GM19324 (cell line): ENCODE data around the gene TMEM200B.
"Not testable (repeated sequence)": the region's sequence is repeated elsewhere in the genome, so short reads cannot be mapped to it uniquely, and the experiment has no call there.

Experiments
- ATAC-seq: cut with Tn5 transposase; IDR thresholded peaks from one replicate; pipeline ENCODE4 v1.9.1; 2021; ENCODE audit warnings: mild to moderate bottlenecking, moderate library complexity; ENCODE audit not compliant: unreplicated experiment, low FRiP score

The TMEM200B gene

DNA sequence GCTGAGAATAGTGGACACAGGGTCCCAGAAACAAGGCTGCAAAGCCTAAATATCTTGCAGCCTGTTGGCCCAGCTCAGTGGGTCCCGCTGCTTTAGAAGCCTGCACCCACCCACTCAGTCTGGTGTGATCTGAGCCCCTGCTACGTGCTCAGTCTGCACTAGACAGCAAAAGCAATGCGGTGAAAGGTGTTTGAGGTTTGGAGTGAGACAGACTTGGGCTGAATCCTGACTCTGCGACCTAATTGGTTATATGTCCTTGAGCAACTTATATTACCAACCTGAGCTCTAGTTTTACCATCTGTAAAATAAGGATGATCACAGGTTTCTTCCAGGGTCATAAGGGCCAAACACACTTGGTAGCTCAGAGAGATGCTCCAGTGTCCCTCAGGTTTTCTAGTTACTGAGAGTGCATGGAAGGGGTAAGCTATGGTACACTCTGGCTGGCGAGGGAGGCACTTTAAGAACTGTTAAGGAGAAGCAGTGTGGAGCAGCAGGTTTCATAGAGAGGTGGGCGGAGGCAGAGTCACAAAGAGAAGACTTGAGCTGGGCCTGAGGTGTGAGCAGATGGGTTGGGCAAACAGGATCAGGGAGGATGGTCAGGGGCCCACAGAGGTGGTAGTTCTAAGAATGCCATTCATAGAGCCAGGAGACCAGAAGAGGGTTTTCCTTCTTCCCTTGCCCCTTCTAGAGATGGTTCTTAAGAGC, 10.1 kb downstream of the TMEM200B start:
- ATAC-seq = no peak

GRCh38 chr1:29112705-29113412, 10.8 kb downstream of the TMEM200B start:
- ATAC-seq = no peak

DNA sequence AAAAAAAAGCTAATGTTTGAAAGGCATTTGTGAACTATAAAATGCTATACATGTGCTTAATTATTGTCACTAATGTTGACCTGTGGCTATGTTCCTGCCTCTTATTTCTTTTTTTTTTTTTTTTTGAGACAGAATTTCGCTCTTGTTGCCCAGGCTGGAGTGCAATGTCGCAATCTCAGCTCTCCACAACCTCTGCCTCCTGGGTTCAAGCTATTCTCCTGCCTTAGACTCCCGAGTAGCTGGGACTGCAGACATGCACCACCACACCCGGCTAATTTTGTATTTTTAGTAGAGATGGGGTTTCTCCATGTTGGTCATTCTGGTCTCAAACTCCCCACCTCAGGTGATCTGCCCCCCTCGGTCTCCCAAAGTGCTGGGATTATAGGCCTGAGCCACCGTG, 15.7 kb downstream of the TMEM200B start:
- ATAC-seq = not testable (repeated sequence)

- no peak for ATAC-seq
These were observed 17.9 kb downstream of the TMEM200B start for GRCh38 chr1:29105822-29106221.

DNA sequence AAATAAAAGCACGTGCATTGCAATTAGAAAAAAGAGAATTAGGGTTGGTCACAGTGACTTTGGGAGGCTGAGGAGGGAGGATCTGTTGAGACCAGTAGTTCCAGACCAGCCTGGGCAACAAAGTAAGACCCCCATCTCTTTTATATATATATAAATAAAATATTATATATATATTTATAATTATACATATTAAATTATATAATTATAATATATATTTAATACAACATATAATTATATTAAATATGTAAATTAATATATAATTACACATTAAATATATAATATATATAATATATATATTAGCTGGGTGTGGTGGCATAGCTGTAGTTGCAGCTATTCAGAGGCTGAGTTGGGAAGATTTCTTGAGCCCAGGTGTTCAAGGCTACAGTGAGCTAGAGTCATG, 23.2 kb downstream of the TMEM200B start:
- ATAC-seq = no peak

DNA sequence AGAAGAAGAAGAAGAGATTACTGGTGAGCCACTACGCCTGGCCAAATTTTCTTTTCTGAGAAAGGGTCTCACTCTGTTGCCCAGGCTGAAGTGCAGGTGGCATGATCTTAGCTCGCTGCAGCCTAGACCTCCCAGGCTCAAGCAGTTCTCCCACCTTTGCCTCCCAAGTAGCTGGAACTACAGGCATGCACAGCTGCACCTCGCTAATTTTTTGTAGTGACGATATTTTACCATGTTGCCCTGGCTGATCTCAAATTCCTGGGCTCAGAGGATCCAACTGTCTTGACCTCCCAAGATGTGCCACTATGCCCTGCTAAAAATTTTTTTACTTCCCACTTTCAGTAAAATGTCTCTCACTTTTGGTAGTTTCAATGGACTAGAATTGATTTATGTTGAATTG, 24.4 kb downstream of the TMEM200B start:
- no peak for ATAC-seq

- ATAC-seq = no peak
These were observed 27.3 kb downstream of the TMEM200B start for GRCh38 chr1:29096231-29096886.

- no peak for ATAC-seq
These were observed 28.7 kb downstream of the TMEM200B start for GRCh38 chr1:29094954-29095353.

- ATAC-seq = no peak
These were observed 29.3 kb downstream of the TMEM200B start for GRCh38 chr1:29094433-29094832.

GRCh38 chr1:29092704-29093103, 31.0 kb downstream of the TMEM200B start:
- ATAC-seq = not testable (repeated sequence)

GRCh38 chr1:29090937-29091618, 32.6 kb downstream of the TMEM200B start:
- no peak for ATAC-seq

- ATAC-seq = no peak
These were observed 39.5 kb downstream of the TMEM200B start for GRCh38 chr1:29084196-29084521.

GRCh38 chr1:29083317-29084195, 40.1 kb downstream of the TMEM200B start:
- ATAC-seq = no peak

DNA sequence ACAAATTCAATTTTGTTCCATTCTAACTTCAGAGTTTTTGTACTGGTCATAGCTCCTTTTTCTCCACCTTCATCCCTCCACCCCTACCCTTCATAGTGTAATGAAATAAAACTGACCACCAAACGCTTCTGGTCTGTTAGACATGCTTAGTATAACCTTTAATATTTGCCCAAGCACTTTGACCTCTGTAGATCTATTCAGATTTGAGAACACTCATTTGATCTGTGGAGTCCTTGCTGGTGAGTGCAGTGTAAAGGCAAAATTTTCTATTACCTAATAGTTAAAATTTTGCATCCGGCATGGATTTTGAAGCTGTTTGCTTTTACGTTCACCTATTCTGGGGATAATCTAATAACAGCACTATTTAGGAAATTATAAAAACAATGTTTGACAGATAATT, 41.2 kb downstream of the TMEM200B start:
- ATAC-seq = no peak

DNA sequence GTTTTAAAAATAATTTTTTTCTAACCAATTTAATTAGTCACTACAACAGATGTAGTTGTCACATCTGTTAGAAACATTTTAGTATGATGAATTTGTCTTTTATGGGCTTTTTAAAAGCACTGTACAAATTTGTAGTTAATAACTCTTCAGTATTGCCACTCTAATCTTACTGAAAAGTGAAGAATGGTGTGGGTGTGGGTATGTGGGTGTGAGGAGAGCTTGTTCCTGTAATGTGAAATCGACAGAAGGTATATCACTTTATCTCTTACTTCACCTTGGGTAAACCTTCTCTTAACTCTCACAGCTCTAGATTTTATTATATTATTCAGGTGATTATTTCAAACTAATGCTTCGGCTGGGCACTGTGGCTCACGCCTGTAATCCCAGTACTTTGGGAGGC, 42.5 kb downstream of the TMEM200B start:
- ATAC-seq = no peak

GRCh38 chr1:29079916-29080629, 43.6 kb downstream of the TMEM200B start:
- not testable (repeated sequence) for ATAC-seq

- ATAC-seq = no peak
These were observed 46.5 kb downstream of the TMEM200B start for GRCh38 chr1:29077155-29077554.
